GM21786 (cell line): Measurements from ENCODE around the gene ITM2C.

Experiments used
- ATAC-seq: cut with Tn5 transposase; IDR thresholded peaks from one replicate; pipeline ENCODE4 v1.9.1; 2021; ENCODE audit not compliant: unreplicated experiment

The ITM2C gene

DNA sequence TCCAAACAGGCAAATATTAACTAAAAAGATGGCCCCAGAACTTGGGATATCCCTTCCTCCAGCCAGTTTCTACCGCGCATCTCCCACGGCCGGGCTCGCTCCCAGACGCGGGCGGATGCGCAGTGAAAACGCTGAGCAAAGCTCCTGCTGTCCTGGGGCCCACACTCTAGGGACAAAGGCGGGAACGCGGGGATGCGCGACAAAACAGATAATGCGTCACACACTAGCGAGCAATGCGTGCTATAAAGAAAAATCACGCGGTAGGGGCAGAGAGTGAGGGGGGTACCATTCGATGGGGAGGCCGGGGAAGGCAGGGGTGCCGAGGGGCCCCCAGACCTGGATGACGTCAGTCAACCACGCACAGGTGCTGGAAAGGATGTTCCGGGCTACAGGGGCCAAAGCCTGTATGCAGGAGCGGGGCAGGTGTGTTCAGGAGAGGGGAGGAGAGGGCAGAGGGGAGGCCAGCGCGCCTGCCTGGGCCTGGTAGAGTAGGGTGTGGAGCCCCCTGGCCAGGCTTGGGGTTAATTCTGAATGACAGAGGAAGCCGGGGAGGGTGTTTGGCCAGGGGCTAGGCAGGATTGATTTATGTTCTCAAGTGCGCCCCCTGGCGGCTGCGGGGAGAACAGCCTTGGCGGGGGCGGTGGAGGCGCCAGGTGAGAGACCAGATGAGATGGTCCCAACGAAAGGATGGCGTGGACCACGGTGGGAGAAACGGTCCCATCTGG lies 14.9 kb upstream of the ITM2C start:
- ATAC-seq = no peak

DNA sequence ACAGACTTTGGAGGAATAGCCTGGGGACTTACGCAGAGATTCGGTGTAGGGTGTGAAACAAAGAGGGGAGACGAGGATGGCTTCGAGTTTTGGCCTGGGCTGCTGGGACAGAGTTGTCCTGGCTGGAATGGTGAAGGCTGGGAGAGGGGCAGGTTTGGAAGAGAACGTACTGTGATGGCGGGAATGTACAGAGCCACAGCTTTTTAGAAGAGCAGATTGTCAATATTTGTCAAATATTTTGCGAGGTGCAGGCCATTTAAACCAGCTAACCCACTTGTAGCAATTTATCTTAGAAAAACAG lies 14.4 kb upstream of the ITM2C start:
- no peak for ATAC-seq

DNA sequence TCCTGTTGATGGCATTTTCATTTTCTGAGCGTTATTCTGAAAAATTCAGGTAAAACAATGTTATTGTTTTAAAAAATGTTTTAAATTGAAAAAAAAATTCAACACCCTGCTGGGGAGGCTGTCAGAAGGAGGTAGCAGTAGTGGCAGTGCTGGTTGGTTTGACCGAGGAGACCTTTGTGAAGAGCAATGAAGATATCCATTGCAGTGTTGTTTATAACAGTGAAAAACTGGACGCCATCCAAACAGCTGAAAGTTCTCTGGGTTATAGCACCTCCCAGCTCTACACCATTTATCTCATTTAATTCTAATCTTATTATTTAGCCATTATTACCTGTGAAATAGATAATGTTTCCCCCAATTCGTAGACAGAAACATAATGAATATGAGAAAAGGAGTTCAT lies 12.6 kb upstream of the ITM2C start:
- no peak for ATAC-seq

DNA sequence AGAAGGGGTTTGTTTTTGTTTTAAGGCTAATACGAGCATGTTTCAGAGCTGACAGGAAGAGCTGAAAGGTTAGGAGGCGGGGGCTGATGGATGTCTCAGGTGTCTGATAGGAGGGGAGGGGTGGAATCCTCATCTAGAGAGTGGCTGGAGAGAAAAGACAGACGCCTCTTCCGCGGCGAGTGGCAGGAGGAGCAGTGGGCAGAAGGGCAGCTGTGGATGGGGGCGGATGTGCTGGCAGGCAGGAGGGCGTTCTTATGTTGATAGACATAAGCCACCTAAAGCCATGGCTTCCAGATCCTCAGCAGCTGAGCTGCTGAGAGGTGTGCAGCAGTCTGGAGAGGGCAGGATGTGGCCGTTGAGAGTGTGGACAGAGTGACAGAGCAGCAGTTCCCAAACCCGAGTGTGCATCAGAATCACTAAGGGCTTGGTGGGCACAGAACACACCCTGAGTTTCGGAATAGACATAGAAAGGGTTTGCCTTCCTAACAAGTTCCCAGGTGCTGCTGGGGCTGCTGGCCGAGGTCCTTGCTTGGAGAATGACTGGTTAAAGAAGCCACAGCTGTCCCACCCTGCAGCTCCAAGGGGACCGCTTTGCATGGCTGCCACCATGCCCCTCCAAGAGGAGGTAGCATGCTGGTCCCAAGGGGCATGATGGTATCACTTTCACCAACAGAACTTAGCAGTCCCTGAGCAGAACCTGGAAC lies 3.0 kb upstream of the ITM2C start:
- ATAC-seq = no peak

DNA sequence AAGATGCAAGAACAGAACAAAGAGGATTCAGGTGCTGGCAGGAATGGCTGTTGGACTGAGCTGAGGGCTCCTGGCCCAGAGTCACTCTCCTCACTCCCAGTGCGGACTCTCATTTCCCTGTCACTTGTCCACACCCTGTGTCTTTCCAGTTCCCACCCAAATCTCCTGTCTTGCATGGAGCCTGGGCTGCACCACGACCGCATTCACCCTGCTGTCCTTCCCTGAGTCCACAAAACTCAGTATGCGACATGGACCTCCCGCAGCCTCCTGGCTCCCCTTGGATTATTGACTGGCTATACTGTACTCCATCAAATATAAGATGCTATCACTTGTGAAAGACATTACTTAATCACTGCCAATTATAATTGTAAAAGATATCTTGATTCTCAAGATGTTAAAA lies 2.5 kb upstream of the ITM2C start:
- ATAC-seq = no peak

DNA sequence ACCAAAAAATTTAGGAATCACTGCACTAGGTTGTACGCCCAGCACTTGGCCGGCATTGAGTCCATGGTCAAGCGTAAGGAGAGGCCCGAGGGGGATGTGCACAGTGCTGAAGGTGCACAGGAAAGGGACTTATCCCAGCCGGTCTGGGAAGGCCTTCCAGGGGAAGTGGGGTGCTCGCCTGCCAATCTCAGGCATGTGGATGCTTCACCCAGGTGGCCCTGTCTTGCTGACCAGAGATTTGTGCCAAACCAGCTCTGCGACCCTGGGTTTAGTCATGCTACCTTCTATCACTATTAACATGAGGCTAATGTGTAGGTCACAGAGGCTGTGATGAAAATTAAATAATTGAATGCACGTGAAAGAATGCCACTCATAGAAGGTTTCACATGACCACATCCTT lies 1.7 kb upstream of the ITM2C start:
- ATAC-seq = no peak

DNA sequence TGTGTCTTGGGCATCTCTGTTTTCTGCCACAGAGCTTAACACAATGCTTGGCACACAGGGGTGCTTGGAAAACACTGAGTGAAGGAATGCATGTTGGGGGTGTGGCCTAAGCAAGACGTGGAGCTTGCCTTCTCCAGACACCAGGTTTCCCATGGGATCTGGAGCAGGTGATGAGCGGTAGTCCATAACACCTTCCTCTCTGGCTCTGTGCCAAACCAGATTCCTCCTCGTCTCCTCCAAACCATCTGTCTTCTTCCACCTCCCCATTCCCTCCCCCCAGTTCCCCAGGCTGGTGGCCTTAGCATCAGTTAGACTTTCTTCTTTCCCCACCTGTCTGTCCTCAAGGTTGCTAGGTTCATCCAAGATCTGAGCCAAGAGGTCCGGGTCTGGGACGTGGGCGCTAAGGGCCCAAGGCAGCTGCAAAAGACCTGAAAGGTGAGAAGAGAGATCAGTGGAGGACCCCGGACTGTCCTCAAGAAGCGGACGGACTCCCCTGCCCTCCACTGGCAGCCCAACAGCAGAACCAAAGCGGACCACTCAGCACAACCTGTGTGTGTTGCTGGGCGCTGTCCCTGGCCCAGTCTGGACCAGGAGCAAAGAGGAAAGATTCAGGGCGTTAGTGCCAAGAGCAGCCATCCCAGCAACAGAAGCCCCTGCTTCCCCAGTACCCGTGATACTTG lies 1.2 kb upstream of the ITM2C start:
- ATAC-seq = no peak

DNA sequence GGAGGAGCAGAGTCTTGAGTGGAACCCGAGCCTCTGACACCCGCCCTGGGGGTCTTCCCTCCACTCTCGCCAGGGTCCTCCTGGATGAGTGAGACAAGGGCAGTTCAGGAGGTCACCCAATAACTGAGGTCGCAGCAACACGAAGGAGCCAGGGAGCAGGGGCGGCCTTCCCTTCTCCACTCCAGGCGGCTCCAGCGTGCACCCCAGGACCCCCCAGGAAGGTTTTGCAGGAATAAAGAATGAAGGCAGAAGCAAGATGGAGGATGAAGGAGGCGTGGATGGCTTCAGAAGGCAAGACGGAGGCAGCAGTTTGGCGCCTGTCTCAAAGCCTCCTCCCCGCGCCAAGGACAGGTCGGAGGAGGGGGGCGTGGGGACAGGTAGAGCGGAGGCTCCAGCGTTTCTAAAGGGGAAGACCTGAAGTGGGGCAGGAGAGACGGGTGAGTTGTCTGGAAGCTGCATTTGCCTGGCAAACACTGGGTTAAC lies 579 bp upstream of the ITM2C start:
- no peak for ATAC-seq

DNA sequence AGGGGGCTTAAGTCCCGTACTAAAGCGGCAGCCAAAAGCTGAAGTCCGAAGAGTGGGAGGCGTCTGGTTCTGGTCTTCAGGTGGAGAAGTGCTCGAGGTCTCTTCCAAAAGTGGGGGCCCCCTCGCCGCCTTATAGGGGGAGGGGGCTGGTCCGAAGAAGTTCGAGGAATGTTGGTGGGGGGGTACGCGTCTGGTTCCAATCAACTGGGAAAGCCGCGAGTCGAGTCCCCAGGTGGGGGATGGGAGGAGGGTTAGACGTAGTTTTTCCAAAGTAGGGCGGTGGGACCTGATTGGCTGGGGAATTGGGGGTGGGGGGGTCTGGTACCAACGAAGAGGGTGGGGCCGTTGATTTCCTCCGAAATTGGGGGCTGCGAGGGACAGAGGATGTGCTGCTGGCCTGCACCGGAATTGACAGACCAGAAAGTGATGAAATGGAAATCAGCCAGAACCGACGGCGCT lies 594 bp downstream of the ITM2C start:
- no peak for ATAC-seq

DNA sequence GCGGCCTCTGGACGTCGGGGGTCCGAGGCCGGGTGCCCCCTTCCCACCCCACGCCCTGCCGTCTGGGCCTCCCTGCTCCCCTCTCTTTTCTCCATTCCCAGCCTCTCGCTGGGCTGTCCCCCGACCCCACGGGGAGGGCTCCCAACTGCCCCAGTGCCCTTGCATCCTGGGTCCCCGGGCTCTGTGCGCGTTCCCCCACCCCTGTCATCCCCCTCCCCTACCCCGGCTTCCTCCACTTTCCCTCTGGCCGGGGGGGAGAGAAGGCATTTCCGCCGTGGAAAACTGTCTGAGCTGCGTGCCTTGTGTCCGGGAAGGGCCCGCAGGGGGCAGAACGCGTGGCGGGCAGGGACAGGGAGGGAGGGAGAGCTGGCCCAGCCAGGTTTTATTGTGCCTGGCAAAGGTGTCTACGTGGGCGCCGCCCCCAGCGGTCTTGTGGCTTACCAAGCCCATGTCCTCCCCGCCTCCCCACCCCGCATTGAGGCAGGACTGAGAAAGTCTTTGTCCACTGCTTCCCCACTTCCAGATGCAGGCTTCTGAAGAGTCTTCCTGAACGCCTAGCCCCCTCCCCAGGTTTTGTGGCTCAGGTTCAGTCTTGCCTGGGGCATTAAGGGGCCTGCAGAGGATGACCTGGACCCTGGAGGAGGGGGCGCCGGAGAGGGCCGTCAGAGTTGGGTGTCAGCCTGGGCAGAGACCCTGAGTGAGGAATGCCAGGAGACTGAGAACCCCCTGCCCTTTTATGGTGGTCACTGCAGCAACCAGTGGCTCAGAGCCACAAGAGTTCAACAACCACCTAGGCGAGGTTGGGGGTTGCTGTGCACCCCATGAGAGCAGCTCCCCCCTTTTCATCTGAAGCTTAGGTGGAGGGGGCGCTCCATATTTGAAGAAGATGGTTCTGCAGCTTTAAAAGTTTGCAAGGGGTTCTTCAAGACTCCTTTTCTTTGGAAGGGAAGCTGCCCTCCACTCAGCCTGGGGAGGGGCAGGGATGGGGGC lies 1.3 kb downstream of the ITM2C start:
- no peak for ATAC-seq

DNA sequence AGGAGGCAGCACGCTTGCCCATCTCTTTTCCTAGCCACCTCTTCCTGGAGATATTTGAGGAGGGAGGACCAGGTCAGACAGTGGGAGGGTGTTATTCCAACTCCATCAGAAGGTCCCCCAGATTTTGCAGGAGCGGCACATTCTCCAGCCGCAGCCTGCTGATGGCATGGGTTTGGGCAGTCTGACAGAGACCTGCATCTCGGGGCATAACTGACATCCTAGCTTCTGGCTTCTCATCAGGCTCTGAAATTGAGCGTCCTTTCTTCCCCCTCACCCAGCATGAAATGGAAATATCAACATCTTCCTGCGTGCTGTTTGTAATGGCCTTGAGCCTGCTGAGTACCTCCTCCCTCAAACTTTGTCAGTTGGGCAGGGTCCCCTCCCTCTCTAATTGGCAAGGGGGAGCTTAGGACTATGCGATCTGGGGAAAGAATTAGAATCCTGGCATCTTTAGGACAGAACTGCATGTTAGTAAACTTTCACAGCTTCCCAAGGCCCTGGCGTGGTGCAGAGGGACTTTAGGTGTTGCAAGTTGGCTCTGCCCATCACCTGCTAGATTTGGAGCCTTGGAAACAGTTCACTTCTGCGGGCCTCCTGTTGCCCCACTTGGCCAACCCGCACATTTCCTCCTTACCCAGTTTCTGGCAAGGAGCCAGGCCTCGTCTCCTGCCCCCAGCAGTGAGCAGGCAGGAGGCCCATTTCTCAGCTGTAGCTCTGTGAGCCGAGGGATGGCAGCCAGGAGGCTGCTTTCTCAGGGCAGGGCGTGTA lies 2.2 kb downstream of the ITM2C start:
- no peak for ATAC-seq

DNA sequence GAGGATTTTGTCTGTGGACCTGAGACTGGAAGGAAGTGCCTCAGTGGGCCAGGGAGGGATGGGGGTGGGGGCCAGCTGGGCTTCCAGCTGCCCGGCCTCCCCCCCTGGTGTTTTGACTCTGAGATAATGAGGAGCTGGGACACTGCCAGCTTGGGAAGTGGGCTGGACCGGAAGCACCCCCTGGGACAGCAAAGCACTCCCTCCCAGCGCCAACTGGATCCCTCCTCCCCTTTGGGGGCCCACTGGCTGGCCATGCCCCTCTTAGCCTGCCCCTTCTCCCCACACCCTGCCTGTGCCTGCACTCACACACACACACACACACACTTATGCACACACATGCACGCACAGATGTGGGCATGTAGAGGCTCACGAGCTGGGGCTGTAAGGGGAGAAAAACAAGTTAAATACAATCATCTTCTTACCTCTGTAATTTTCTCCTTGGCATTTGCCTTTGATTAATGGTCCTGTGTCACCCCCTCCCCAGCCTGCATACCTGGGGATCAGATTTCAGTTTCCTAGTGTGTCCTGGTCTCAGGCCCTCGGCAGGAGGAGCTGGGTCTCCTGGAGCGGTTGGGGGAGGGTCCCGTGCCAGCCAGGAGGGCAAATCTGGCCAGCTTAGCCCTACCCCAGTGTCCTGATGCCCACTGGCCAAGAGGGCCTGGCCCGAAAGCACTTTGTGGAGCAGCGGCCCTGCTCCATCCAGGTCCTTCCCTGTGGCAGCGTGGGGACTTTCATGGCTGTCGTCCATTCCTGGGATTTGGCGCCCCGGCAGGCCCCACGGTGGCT lies 3.6 kb downstream of the ITM2C start:
- ATAC-seq = no peak

DNA sequence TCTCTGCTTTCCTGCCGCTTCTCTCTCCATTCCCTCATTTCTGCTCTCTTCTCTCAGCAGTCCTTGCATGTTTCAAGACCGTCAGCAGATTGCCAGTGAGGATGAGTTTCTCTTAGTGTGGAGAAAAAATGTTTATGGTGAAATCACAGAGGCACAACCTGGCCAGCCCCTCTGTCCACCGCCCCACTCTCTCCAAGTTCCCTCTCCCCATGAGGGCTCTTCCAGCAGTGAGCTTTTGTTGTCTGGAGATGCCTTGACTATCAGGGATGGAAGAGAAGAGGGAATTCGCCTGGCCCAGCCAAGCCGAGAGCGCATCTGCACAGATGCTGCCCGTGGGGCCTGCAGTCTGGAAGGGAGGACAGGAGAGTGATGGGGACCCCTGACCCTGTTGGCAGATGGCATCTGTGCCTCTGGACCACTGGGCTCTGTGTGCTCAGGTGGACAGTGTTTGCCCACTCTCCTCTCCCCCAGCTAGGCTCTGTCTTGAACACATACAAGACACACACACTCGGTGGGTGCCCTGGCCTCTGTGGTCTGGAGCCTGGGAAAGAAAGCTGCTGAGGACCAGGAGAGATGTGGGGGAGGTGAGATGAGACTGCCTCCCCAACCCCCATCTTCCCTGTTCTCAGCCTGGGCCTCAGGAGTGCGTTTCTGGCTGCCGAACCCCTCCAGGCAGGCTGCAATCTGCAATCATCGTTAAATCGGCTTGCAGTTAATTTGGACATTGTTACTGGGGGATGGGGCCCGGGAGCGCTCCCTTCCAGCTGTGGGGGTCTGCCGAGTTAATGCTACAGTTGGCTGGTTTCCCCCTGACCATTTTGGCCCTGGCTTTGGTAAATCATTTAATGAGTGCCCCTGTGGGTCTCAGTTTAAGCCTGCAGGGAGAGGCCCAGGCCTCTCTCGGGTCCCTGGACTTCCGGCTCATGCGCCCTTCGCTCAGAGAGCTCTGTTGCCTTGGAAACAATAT lies 4.5 kb downstream of the ITM2C start:
- no peak for ATAC-seq

DNA sequence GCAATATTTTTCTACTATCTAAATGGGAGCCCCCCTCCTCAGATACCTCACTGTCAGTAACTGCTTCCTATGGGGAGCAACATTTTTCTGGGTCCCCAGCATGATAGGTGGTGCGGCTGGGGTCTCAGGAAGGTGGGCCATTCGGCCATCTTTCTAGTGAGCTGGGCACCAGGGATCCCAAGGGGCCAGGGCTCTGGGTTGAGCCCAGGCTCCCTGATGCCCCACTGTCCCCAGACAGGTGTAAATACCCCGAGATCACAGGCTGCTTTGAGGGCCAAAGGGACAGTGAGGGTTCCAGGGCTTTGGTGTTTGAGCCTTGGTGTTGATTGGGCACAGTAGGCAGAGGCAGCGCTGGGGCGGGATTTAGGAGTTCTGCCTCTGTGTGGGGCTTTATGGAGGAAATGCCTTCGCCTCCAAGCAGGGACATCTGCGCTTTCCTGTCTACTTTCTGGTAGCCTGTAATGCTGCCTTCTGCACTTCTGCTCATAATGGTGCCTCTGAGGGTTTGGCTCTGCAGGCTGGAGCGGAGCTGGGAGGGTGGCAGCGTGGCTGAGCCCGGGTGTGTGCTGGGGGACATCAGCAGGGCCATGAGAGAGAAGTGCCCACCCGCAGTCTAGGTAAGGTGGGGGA lies 5.3 kb downstream of the ITM2C start:
- ATAC-seq = no peak

DNA sequence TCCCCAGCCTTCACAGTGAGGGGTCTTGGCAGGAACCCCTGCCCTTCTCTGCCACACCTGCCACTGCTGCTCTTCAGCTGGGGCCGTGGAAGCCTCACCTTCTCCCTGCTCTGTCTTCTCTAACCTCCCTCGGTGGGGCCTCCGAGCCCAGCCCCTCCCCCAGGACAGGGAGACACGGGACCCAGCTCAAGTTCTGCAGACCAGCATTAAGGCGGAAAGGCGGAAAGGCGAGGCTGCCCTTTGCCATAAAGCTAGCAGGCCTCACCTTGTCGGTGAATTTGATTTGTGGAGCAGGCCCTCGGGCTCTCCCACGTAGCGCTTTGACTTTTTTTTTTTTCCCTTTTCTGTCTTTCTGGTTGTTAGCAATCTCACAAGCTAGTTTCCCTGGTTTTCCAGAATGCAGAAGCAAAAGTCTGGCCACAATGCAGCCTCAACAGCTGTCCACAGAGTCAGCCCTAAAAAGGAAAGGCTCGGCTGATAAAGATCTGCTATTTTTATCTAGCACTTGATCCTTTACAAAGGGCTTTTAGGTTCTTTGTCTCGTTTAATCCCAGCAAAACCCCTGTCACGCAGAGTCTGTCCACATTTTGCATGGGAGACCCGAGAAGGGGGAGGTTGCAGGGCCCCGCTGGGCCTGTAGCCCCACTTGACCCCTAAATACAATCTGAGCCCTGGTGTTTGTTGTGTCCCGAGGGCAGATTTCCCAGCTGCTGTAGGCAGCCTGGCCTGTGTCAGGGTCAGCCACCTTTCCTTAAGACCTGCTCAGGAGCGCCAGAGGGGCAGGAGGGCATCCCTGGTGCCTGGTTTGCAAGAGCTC lies 6.0 kb downstream of the ITM2C start:
- no peak for ATAC-seq

DNA sequence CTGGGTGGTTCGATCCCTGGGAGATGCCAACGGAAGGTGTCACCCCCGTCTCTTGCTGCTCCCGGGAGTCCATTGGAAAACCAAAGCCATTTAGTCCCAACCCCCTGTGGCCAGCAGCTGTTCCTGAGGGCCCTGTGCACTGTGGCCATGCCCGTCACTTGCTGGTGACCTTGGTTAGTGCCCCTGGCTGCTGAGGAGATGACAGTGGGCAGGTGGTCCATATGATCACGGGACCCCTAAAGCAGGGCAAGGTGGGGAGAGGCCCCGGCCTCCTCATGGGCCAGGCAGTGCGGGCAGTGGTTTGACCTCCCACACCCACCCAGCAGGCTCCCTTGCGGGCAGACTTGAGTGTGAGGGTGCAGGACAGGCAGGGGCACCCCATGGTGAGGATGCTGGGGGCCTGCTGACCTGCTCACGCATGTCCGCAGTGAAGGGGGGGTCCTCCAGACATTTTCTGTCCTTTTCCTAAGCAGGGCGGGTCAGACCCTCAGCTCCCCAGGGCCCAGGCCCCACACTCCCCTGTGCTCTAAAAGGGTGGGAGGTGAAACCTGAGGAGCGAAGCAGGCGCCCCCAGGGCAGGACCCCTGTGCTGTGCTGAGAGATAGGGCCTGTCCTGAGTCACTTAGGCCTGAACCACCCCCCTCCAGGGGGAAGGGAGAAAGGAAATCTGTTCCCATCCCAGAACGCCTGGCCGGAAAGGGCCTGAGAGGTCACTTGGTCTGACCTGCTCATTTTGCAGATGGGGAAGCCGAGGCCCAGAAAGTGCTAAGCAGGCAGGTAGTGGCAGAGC lies 6.8 kb downstream of the ITM2C start:
- no peak for ATAC-seq
